GM12892 (cell line): ENCODE data around the gene BFSP1.

Source experiments
- POLR2A ChIP-seq: IDR thresholded peaks from 2 replicates; pipeline ENCODE4 v1.6.1; 2011; ENCODE audit warnings: low read depth, low read length, control low read depth
- POLR2AphosphoS5 ChIP-seq: IDR thresholded peaks from 2 replicates; pipeline ENCODE4 v1.6.1; 2011; ENCODE audit warnings: low read depth, low read length, control low read depth
- TAF1 ChIP-seq: IDR thresholded peaks from 2 replicates; pipeline ENCODE4 v1.6.1; 2011; ENCODE audit warnings: low read depth, mild to moderate bottlenecking, control low read depth, low read length, borderline replicate concordance

DNA sequence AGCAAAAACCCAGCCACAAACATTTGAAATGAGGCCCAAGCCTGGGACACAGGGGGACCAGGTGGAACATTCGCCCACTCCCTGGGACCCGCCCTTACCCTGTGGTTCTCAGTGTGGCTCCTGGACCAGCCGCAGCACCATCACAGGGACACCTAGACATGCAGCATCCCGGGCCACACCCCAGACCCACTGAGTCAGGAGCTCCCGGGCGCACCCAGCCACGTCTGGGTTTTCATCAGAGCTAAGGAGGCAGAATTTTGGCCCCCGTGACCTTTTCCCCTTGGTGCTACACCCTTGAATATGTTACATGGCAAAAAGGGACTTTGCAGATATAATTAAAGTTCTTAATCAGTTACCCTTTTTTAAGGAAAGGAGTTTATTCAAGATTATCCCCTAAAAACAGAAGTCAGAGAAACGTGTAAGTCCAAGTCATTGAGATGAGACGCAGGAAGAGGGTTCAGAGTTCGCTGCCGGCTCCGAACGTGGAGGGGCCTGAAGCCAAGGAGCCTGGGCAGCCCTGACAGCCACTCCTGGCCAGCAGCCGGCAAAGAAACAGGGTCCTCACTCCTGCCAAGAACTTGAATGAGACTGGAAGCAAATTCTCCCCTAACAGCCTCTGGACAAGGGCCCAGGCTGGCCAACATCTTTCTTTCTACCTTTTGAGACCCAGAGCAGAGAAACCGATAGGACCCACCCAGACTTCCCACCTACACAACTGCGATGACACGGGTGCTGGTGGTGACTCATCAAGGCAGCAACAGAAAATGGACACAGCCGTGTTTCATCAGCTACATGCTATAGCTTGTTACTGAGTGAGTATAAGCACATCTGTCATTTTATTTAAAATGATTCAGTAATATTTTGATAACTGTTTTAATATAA, 25.3 kb downstream of the BFSP1 start:
- TF ChIP-seq TAF1 (no peak), POLR2A (no peak), POLR2AphosphoS5 (no peak)
